Astrocyte (in vitro differentiated cells and primary cell): ENCODE data around the gene CTDP1. TPM values are rescaled to one million over a fixed set of nuclear protein-coding genes. Genes with fewer than 3 reads are reported as not detected.

Experiments used
- DNase-seq: peaks from one replicate; pipeline ENCODE4 v3.0.0-alpha.2; 2010; ENCODE audit warnings: low read depth
- FAIRE-seq: peaks from 2 replicates; lab custom pipeline; 2011; peaks lifted over from hg19 to GRCh38; lab: Jason Lieb, UNC
- H2AFZ ChIP-seq: 2 replicates; pipeline ENCODE4 v1.6.0; 2012; ENCODE audit warnings: low read depth, low read length, inconsistent platforms
- H3K27ac ChIP-seq: 2 replicates; pipeline ENCODE4 v1.5.1; 2011; ENCODE audit warnings: low read depth, low read length, inconsistent platforms
- H3K27me3 ChIP-seq: 2 replicates; pipeline ENCODE4 v1.6.0; 2011; ENCODE audit warnings: low read length, inconsistent platforms; ENCODE audit not compliant: insufficient read depth
- H3K36me3 ChIP-seq: 2 replicates; pipeline ENCODE4 v1.5.1; 2011; ENCODE audit warnings: low read length, inconsistent platforms; ENCODE audit not compliant: insufficient read depth
- H3K4me1 ChIP-seq: 2 replicates; pipeline ENCODE4 v1.5.1; 2011; ENCODE audit warnings: low read length, inconsistent platforms; ENCODE audit not compliant: insufficient read depth
- H3K4me2 ChIP-seq: 2 replicates; pipeline ENCODE4 v1.6.0; 2012; ENCODE audit warnings: low read length, inconsistent platforms
- H3K4me3 ChIP-seq: 2 replicates; pipeline ENCODE4 v1.5.1; 2011; ENCODE audit warnings: low read depth, mild to moderate bottlenecking, low read length, inconsistent platforms; ENCODE audit not compliant: insufficient read depth
- H3K79me2 ChIP-seq: 2 replicates; pipeline ENCODE4 v1.6.0; 2012; ENCODE audit warnings: mild to moderate bottlenecking, low read length, inconsistent platforms; ENCODE audit not compliant: insufficient read depth
- H3K9ac ChIP-seq: 2 replicates; pipeline ENCODE4 v1.6.0; 2012; ENCODE audit warnings: mild to moderate bottlenecking, low read length, inconsistent platforms
- H3K9me3 ChIP-seq: 2 replicates; pipeline ENCODE4 v1.5.1; 2012; ENCODE audit warnings: low read depth, mild to moderate bottlenecking, low read length, inconsistent platforms; ENCODE audit not compliant: insufficient read depth
- H4K20me1 ChIP-seq: 2 replicates; pipeline ENCODE4 v1.6.0; 2012; ENCODE audit warnings: low read length, inconsistent platforms; ENCODE audit not compliant: insufficient read depth
- H3K27ac Mint-ChIP-seq: one replicate; pipeline ENCODE4 v1.8.0; 2021; ENCODE audit warnings: mild to moderate bottlenecking, mixed read lengths; ENCODE audit not compliant: unreplicated experiment
- H3K27me3 Mint-ChIP-seq: one replicate; pipeline ENCODE4 v1.8.0; 2021; ENCODE audit warnings: low read depth, mixed read lengths; ENCODE audit not compliant: unreplicated experiment
- H3K36me3 Mint-ChIP-seq: one replicate; pipeline ENCODE4 v1.8.0; 2021; ENCODE audit warnings: low read depth, mixed read lengths; ENCODE audit not compliant: unreplicated experiment
- H3K4me1 Mint-ChIP-seq: one replicate; pipeline ENCODE4 v1.8.0; 2021; ENCODE audit warnings: low read depth, mixed read lengths; ENCODE audit not compliant: unreplicated experiment
- H3K4me3 Mint-ChIP-seq: one replicate; pipeline ENCODE4 v1.8.0; 2021; ENCODE audit warnings: mild to moderate bottlenecking, moderate library complexity, mixed read lengths; ENCODE audit not compliant: unreplicated experiment
- H3K9me3 Mint-ChIP-seq: one replicate; pipeline ENCODE4 v1.8.0; 2021; ENCODE audit warnings: mild to moderate bottlenecking, mixed read lengths; ENCODE audit not compliant: unreplicated experiment
- CTCF ChIP-seq: IDR thresholded peaks from 2 replicates; pipeline ENCODE4 v1.5.1; 2011; ENCODE audit warnings: low read depth, mild to moderate bottlenecking, inconsistent platforms, low read length, moderate library complexity; ENCODE audit not compliant: insufficient read depth
- EZH2 ChIP-seq: IDR thresholded peaks from 2 replicates; pipeline ENCODE4 v1.6.1; 2012; ENCODE audit warnings: mild to moderate bottlenecking, low read length, inconsistent platforms; ENCODE audit not compliant: insufficient read depth
- total RNA-seq: library from RNA; stranded (reverse); gene quantifications from 2 replicates; pipeline ENCODE4 v1.2.1, GENCODE V29; 2021

CTDP1 gene
- total RNA-seq, 1 donor from 2014 or later, result 31.7 TPM

DNA sequence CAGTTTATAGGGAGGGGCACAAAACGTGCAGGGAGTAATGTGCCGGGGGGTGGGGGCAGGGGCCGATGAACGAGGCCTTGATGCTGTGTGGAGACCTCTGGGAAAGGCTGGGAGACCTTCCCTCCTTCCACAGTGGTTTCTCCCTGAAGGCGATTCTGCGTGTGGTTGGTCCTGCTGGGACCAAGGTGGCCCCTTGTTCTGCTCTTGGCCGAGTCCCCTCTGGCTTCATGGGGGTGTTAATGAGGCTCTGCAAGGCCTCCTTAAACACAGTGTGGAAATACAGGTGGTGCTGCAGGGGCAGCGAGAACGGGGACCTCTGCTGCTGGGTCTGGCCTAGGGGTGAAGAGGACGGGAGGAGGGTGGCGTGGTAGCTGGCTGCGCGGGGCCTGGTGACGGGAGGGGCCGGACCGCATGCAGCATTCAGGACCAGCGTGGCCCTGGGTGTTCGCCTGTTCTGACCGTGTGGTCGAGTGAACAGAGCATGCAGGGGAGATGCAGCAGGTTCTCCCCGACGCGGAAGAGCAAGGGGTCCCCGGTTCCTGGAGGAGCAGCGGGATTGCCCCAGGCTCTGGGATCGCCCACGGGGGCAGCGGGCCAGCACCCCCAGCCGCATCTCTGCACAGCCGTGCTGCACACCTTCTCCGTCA, 76.0 kb downstream of the CTDP1 start:
- FAIRE-seq (no peak), DNase-seq (no peak)
- no peak for TF ChIP-seq CTCF
- no peak for TF ChIP-seq EZH2
- H3K9ac ChIP-seq, result no peak overlapping the region
- H3K36me3 Mint-ChIP-seq, result peaks cover 34% of the 10 kb centered on the region
- H3K27ac Mint-ChIP-seq, result no peak overlapping the region
- no peak overlapping the region for H3K27ac ChIP-seq
- no peaks in the 10 kb centered on the region for H3K27me3 ChIP-seq
- no peaks in the 10 kb centered on the region for H3K4me1 ChIP-seq
- H4K20me1 ChIP-seq, result peaks cover 13% of the 10 kb centered on the region
- peaks cover 14% of the 10 kb centered on the region for H3K9me3 Mint-ChIP-seq
- no peaks in the 10 kb centered on the region for H3K9me3 ChIP-seq
- H3K4me3 ChIP-seq, result no peak overlapping the region
- no peak overlapping the region for H2AFZ ChIP-seq
- H3K4me2 ChIP-seq, result no peak overlapping the region
- no peaks in the 10 kb centered on the region for H3K27me3 Mint-ChIP-seq
- H3K4me1 Mint-ChIP-seq, result no peaks in the 10 kb centered on the region
- no peaks in the 10 kb centered on the region for H3K36me3 ChIP-seq
- no peaks in the 10 kb centered on the region for H3K79me2 ChIP-seq
- H3K4me3 Mint-ChIP-seq, result no peak overlapping the region

- DNase-seq (no peak), FAIRE-seq (no peak)
- H3K9ac ChIP-seq, result no peak overlapping the region
- Mint-ChIP-seq H3K27me3 (no peaks in the 10 kb centered on the region), H3K4me3 (no peak overlapping the region), H3K36me3 (peaks cover 34% of the 10 kb centered on the region), H3K4me1 (no peaks in the 10 kb centered on the region), H3K9me3 (peaks cover 16% of the 10 kb centered on the region), H3K27ac (no peak overlapping the region)
- TF ChIP-seq EZH2 (no peak), CTCF (no peak)
- no peaks in the 10 kb centered on the region for H3K27me3 ChIP-seq
- peaks cover 13% of the 10 kb centered on the region for H4K20me1 ChIP-seq
- no peak overlapping the region for H3K4me2 ChIP-seq
- no peaks in the 10 kb centered on the region for H3K79me2 ChIP-seq
- no peaks in the 10 kb centered on the region for H3K4me1 ChIP-seq
- H3K36me3 ChIP-seq, result no peaks in the 10 kb centered on the region
- H3K4me3 ChIP-seq, result no peak overlapping the region
- H3K27ac ChIP-seq, result no peak overlapping the region
- no peak overlapping the region for H2AFZ ChIP-seq
- H3K9me3 ChIP-seq, result no peaks in the 10 kb centered on the region
These were observed 76.5 kb downstream of the CTDP1 start for GRCh38 chr18:79756143-79756500.

DNA sequence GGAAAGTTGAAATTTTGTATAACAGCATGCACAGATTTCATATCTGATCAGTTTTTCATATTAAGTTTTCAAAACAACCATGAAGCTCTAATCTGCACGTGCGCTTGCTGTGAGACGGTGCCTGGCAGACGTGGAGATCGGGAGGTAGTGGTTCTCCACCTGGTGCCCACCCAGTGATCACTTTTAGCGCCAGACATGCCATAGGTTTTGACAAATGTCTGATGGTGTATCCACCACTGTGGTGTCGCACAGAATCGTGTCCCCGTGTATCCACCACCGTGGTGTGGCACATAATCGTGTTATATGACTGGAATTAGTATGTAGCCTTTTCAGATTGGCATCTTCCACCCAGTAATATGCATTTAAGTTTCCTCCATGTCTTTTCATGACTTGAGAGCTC, 77.2 kb downstream of the CTDP1 start:
- Histone ChIP-seq H2AFZ (no peak overlapping the region), H3K4me1 (no peaks in the 10 kb centered on the region), H3K27ac (no peak overlapping the region), H3K9me3 (no peaks in the 10 kb centered on the region), H3K79me2 (no peaks in the 10 kb centered on the region), H3K27me3 (no peaks in the 10 kb centered on the region), H3K4me3 (no peak overlapping the region), H3K36me3 (no peaks in the 10 kb centered on the region), H3K4me2 (no peak overlapping the region), H4K20me1 (peaks cover 7% of the 10 kb centered on the region), H3K9ac (no peak overlapping the region)
- Mint-ChIP-seq H3K9me3 (peaks cover 18% of the 10 kb centered on the region), H3K4me1 (no peaks in the 10 kb centered on the region), H3K4me3 (no peak overlapping the region), H3K36me3 (peaks cover 38% of the 10 kb centered on the region), H3K27ac (no peak overlapping the region), H3K27me3 (no peaks in the 10 kb centered on the region)
- TF ChIP-seq CTCF (no peak), EZH2 (no peak)
- FAIRE-seq (no peak), DNase-seq (no peak)
